ENCODE data around the gene PRICKLE4. TPM values are rescaled to one million over a fixed set of nuclear protein-coding genes. Genes with fewer than 3 reads are reported as not detected.

Gene PRICKLE4
- total RNA-seq, 5 donors from 2014 or later (not counting 1 experiment from before 2014, with no cell fraction given), result 0.44 to 0.60 TPM; not detected in 3

DNA sequence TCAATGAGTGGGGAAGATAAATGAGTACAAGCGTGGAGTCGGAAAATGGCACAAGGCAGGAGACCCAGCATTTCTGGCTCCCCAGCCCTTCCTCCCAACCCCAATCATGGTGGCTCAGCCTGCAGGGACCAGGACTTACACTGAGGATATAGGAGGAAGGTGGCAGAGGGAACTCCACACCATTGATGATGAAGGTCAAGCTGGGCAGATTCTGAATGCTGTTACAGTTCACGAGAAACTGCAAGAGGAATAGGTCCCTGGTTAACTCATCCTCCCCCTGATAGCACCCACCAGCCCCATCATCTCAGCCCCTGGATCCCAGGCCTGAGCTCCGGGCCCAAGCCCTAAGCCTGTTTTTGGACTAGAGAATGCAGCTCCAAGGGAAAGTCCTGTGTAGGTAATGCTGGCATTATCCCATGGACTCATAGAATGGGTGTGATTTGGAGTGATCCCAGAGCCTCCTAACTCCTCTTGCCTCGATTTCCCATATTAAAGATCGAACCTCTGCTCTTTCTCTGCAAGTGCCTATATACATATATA lies 42.9 kb upstream of the PRICKLE4 start:
- ChIA-PET POLR2A (no interaction called here), CTCF (no interaction called here)
- no peaks in the 10 kb centered on the region for H3K36me3 ChIP-seq (ENCODE audit: control insufficient read depth in 2 of 2, extremely low read depth in 1 of 2, insufficient read depth in 1 of 2, low read length in 1 of 2)
- Mint-ChIP-seq H3K4me3 (no peak overlapping the region), H3K4me1 (peaks cover 13 to 16% (median 16%) of the 10 kb centered on the region in 3 donors), H3K27me3 (no peaks in the 10 kb centered on the region), H3K27ac (no peak overlapping the region), H3K36me3 (no peaks in the 10 kb centered on the region), H3K9me3 (no peaks in the 10 kb centered on the region)
- H3K9me3 ChIP-seq, result no peaks in the 10 kb centered on the region
- peaks cover 14 to 20% of the 10 kb centered on the region in 2 experiments for H3K4me1 ChIP-seq (ENCODE audit: control insufficient read depth in 1 of 2, extremely low read depth in 1 of 2, insufficient read depth in 2 of 2, low read length in 2 of 2)
- ATAC-seq (replicated peaks in 1 of 4), result no peak
- no CpG with 5 or more reads among the region's 6 CpGs for WGBS (ENCODE audit: insufficient coverage)
- no peak overlapping the region for H3K4me3 ChIP-seq (ENCODE audit: control insufficient read depth in 1 of 2, extremely low read depth in 1 of 2, low read length in 1 of 2)
- DNase-seq, result no peak
- no peak overlapping the region for H3K27ac ChIP-seq (ENCODE audit: low read length)
- peaks cover 0 to 13% of the 10 kb centered on the region in 2 experiments for H3K27me3 ChIP-seq (replicated peaks in 1 of 2; ENCODE audit: control insufficient read depth in 2 of 2, extremely low read depth in 1 of 2, insufficient read depth in 2 of 2, low read length in 1 of 2)

- Histone ChIP-seq H3K27ac (ENCODE audit: low read length) (no peak overlapping the region), H3K4me1 (ENCODE audit: control insufficient read depth in 1 of 2, extremely low read depth in 1 of 2, insufficient read depth in 2 of 2, low read length in 2 of 2) (peaks cover 4 to 6% of the 10 kb centered on the region in 2 experiments), H3K36me3 (ENCODE audit: control insufficient read depth in 2 of 2, extremely low read depth in 1 of 2, insufficient read depth in 1 of 2, low read length in 1 of 2) (no peaks in the 10 kb centered on the region), H3K9me3 (no peaks in the 10 kb centered on the region), H3K4me3 (ENCODE audit: control insufficient read depth in 1 of 2, extremely low read depth in 1 of 2, low read length in 1 of 2) (no peak overlapping the region), H3K27me3 (replicated peaks in 1 of 2; ENCODE audit: control insufficient read depth in 2 of 2, extremely low read depth in 1 of 2, insufficient read depth in 2 of 2, low read length in 1 of 2) (peaks cover 0 to 13% of the 10 kb centered on the region in 2 experiments)
- H3K9me3 Mint-ChIP-seq, result no peaks in the 10 kb centered on the region
- no peak overlapping the region for H3K27ac Mint-ChIP-seq
- DNase-seq (no peak), ATAC-seq (replicated peaks in 1 of 4) (no peak)
- no peaks in the 10 kb centered on the region for H3K36me3 Mint-ChIP-seq
- WGBS (ENCODE audit: insufficient coverage), result no CpG with 5 or more reads among the region's 4 CpGs
- no peak overlapping the region for H3K4me3 Mint-ChIP-seq
- ChIA-PET CTCF (no interaction called here), POLR2A (no interaction called here)
- no peaks in the 10 kb centered on the region for H3K27me3 Mint-ChIP-seq
- H3K4me1 Mint-ChIP-seq, result peaks cover 0 to 4% (median 4%) of the 10 kb centered on the region in 3 donors
Measured at GRCh38 chr6:41739041-41739440, 41.5 kb upstream of the PRICKLE4 start.

DNA sequence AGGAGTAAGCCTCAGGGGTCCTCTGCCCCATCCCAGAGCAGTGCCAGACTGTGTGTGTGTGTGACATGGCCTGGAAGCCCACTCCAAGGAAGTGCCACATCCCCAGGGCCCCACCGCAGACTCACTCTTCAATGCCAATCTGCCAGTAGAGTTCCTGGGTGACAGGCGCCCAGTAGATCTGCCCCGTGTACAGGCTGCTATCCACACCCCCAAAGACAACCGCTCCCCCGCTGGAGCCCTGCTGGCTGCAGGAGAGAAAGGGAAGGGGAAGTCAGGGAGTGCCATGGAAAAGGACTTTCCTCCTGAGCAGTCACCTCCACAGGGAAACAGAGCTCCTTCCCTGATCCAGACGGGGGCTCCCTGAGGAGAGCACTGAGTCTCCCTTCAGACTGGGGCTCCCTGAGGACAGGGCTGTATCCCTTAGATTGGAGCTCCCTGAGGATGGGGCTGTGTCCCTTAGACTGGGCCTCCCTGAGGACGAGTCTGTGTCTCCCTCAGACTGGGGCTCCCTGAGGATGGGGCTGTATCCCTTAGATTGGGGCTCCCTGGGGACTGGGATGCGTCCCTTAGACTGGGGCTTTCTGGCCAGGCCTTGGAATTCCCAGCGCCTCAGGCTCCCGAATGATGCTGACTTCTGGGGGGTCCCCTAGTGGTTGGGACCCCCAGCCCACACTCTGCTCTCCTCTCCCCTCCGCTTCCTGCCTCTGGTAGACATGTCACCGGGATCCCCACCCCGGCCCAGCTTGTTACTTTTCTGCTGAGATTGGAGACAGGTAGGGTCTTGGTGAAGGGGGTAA lies 40.0 kb upstream of the PRICKLE4 start:
- ChIA-PET CTCF (no interaction called here), POLR2A (no interaction called here)
- WGBS (ENCODE audit: insufficient coverage), result 66% methylated on average over 4 of the region's 13 CpGs
- peaks cover 4 to 5% of the 10 kb centered on the region in 2 experiments for H3K4me1 ChIP-seq (ENCODE audit: control insufficient read depth in 1 of 2, extremely low read depth in 1 of 2, insufficient read depth in 2 of 2, low read length in 2 of 2)
- H3K36me3 Mint-ChIP-seq, result no peaks in the 10 kb centered on the region
- H3K4me3 Mint-ChIP-seq, result no peak overlapping the region
- no peak overlapping the region for H3K27ac Mint-ChIP-seq
- H3K9me3 Mint-ChIP-seq, result no peaks in the 10 kb centered on the region
- H3K27ac ChIP-seq (ENCODE audit: low read length), result no peak overlapping the region
- H3K9me3 ChIP-seq, result no peaks in the 10 kb centered on the region
- no peaks in the 10 kb centered on the region for H3K27me3 Mint-ChIP-seq
- H3K27me3 ChIP-seq (replicated peaks in 1 of 2; ENCODE audit: control insufficient read depth in 2 of 2, extremely low read depth in 1 of 2, insufficient read depth in 2 of 2, low read length in 1 of 2), result peaks cover 0 to 13% of the 10 kb centered on the region in 2 experiments
- H3K4me3 ChIP-seq (ENCODE audit: control insufficient read depth in 1 of 2, extremely low read depth in 1 of 2, low read length in 1 of 2), result no peak overlapping the region
- ATAC-seq (replicated peaks in 1 of 4), result no peak
- H3K4me1 Mint-ChIP-seq, result peaks cover 0 to 4% (median 3%) of the 10 kb centered on the region in 3 donors
- H3K36me3 ChIP-seq (ENCODE audit: control insufficient read depth in 2 of 2, extremely low read depth in 1 of 2, insufficient read depth in 1 of 2, low read length in 1 of 2), result no peaks in the 10 kb centered on the region
- DNase-seq, result no peak

GRCh38 chr6:41741625-41742490 lies 38.7 kb upstream of the PRICKLE4 start:
- CTCF ChIA-PET, result interaction anchor here in 1 of 2 donors (0.5 kb wide), 1 partner anchor 35 kb away, joined by 3 read pairs; no protein-coding TSS in a partner anchor

GRCh38 chr6:41743406-41744235 lies 37.0 kb upstream of the PRICKLE4 start:
- Mint-ChIP-seq H3K9me3 (no peaks in the 10 kb centered on the region), H3K4me3 (no peak overlapping the region), H3K36me3 (no peaks in the 10 kb centered on the region), H3K27me3 (no peaks in the 10 kb centered on the region), H3K4me1 (no peaks in the 10 kb centered on the region), H3K27ac (no peak overlapping the region)
- H3K4me3 ChIP-seq (ENCODE audit: control insufficient read depth in 1 of 2, extremely low read depth in 1 of 2, low read length in 1 of 2), result no peak overlapping the region
- no peak for DNase-seq
- 91% methylated on average over 4 of the region's 6 CpGs for WGBS (ENCODE audit: insufficient coverage)
- no peaks in the 10 kb centered on the region for H3K9me3 ChIP-seq
- no peaks in the 10 kb centered on the region for H3K36me3 ChIP-seq (ENCODE audit: control insufficient read depth in 2 of 2, extremely low read depth in 1 of 2, insufficient read depth in 1 of 2, low read length in 1 of 2)
- no peak for ATAC-seq (replicated peaks in 1 of 4)
- no peak overlapping the region for H3K27ac ChIP-seq (ENCODE audit: low read length)
- no peaks in the 10 kb centered on the region for H3K4me1 ChIP-seq (ENCODE audit: control insufficient read depth in 1 of 2, extremely low read depth in 1 of 2, insufficient read depth in 2 of 2, low read length in 2 of 2)
- CTCF ChIA-PET, result no interaction called here
- H3K27me3 ChIP-seq (replicated peaks in 1 of 2; ENCODE audit: control insufficient read depth in 2 of 2, extremely low read depth in 1 of 2, insufficient read depth in 2 of 2, low read length in 1 of 2), result peaks cover 0 to 19% of the 10 kb centered on the region in 2 experiments
- POLR2A ChIA-PET, result no interaction called here

More at GRCh38 chr6:41741625-41742490, 38.7 kb upstream of the PRICKLE4 start:
- Mint-ChIP-seq H3K4me1 (no peaks in the 10 kb centered on the region), H3K4me3 (no peak overlapping the region), H3K9me3 (no peaks in the 10 kb centered on the region), H3K36me3 (no peaks in the 10 kb centered on the region), H3K27ac (no peak overlapping the region), H3K27me3 (no peaks in the 10 kb centered on the region)
- Histone ChIP-seq H3K27ac (ENCODE audit: low read length) (no peak overlapping the region), H3K9me3 (no peaks in the 10 kb centered on the region), H3K36me3 (ENCODE audit: control insufficient read depth in 2 of 2, extremely low read depth in 1 of 2, insufficient read depth in 1 of 2, low read length in 1 of 2) (no peaks in the 10 kb centered on the region), H3K27me3 (replicated peaks in 1 of 2; ENCODE audit: control insufficient read depth in 2 of 2, extremely low read depth in 1 of 2, insufficient read depth in 2 of 2, low read length in 1 of 2) (peaks cover 0 to 13% of the 10 kb centered on the region in 2 experiments), H3K4me3 (ENCODE audit: control insufficient read depth in 1 of 2, extremely low read depth in 1 of 2, low read length in 1 of 2) (no peak overlapping the region), H3K4me1 (ENCODE audit: control insufficient read depth in 1 of 2, extremely low read depth in 1 of 2, insufficient read depth in 2 of 2, low read length in 2 of 2) (no peaks in the 10 kb centered on the region)
- no peak for ATAC-seq (replicated peaks in 1 of 4)
- WGBS (ENCODE audit: insufficient coverage), result 90% methylated on average over 19 of the region's 20 CpGs
- POLR2A ChIA-PET, result no interaction called here
- no peak for DNase-seq
